Endothelial cell of umbilical vein (primary cell): Measurements from ENCODE around the gene CLRN1. TPM values are rescaled to one million over a fixed set of nuclear protein-coding genes. Genes with fewer than 3 reads are reported as not detected.

Experiments used
- BruUV-seq: library from RNA; stranded (reverse); fragments of 400-500 nt; replicated peaks from 2 replicates; lab custom pipeline; 2021; lab: Mats Ljungman, UMichigan
- CTCF ChIA-PET: fragments of 300-600, 350-600 bp; sonication (Branson Sonifier 250); formaldehyde crosslinking; loops from one replicate; lab custom pipeline; 2021; ENCODE audit warnings: antibody characterized with exemption, inconsistent platforms; lab: Charles Lee
- POLR2A ChIA-PET: fragments of 300-600, 350-600 bp; sonication (Branson Sonifier 250); formaldehyde crosslinking; loops from one replicate; lab custom pipeline; 2021; ENCODE audit warnings: antibody characterized with exemption, inconsistent platforms; lab: Charles Lee
- DNase-seq: peaks from one replicate; pipeline ENCODE4 v3.0.0-alpha.2; 2011; ENCODE audit warnings: low read depth, low spot score
- FAIRE-seq: peaks from 2 replicates; lab custom pipeline; 2011; peaks lifted over from hg19 to GRCh38; lab: Jason Lieb, UNC
- H2AFZ ChIP-seq: 2 replicates; pipeline ENCODE4 v1.6.0; 2012; ENCODE audit warnings: low read depth, low read length, control low read depth, inconsistent platforms
- H3K27ac ChIP-seq: 2 replicates; pipeline ENCODE4 v1.5.1; 2011; ENCODE audit warnings: low read depth, mild to moderate bottlenecking, control low read depth, low read length, moderate library complexity; ENCODE audit not compliant: insufficient read depth
- H3K27me3 ChIP-seq, 2 experiments: 2 replicates each; pipeline versions ENCODE4 v1.6.0 to v1.6.1; 2011; ENCODE audit warnings: low read length in 2 of 2, mixed read lengths in 1 of 2; ENCODE audit not compliant: control insufficient read depth in 2 of 2, insufficient read depth in 2 of 2
- H3K36me3 ChIP-seq, 2 experiments: 2 replicates in 1 of 2; 3 replicates in 1 of 2; pipeline ENCODE4 v1.5.1; 2011; ENCODE audit warnings: low read length in 2 of 2, mild to moderate bottlenecking in 1 of 2, moderate library complexity in 1 of 2; ENCODE audit not compliant: control insufficient read depth in 2 of 2, insufficient read depth in 2 of 2; ENCODE audit errors: extremely low read depth in 1 of 2
- H3K4me1 ChIP-seq: 3 replicates; pipeline ENCODE4 v1.5.1; 2011; ENCODE audit warnings: mild to moderate bottlenecking, low read length; ENCODE audit not compliant: control insufficient read depth, insufficient read depth; ENCODE audit errors: extremely low read depth
- H3K4me2 ChIP-seq: 2 replicates; pipeline ENCODE4 v1.6.1; 2011; ENCODE audit warnings: low read length, control low read depth, mixed read lengths; ENCODE audit not compliant: insufficient read depth
- H3K4me3 ChIP-seq, 3 experiments: fragments of 200-600 bp in 1 of 3; sonication (generic), shearing (Covaris generic) in 1 of 3; replicated peaks in 1 of 3; 2 replicates each; pipeline ENCODE4 v1.5.1; 2011 to 2016; ENCODE audit warnings: control low read depth in 3 of 3, low read length in 3 of 3, mild to moderate bottlenecking in 2 of 3, inconsistent platforms in 1 of 3, low read depth in 1 of 3, moderate library complexity in 1 of 3; ENCODE audit not compliant: insufficient read depth in 1 of 3
- H3K79me2 ChIP-seq: 2 replicates; pipeline ENCODE4 v1.6.0; 2012; ENCODE audit warnings: low read length, inconsistent platforms; ENCODE audit not compliant: control insufficient read depth, insufficient read depth
- H3K9ac ChIP-seq: replicated peaks from 2 replicates; pipeline ENCODE3; 2011; ENCODE audit warnings: low read length, control low read depth; ENCODE audit not compliant: insufficient read depth; ENCODE audit errors: extremely low read depth
- H3K9me1 ChIP-seq: replicated peaks from 3 replicates; pipeline ENCODE4 v1.6.0; 2011; ENCODE audit warnings: mild to moderate bottlenecking, low read length; ENCODE audit not compliant: control insufficient read depth, insufficient read depth; ENCODE audit errors: extremely low read depth
- H3K9me3 ChIP-seq: replicated peaks from 2 replicates; pipeline ENCODE4 v1.5.1; 2012; ENCODE audit warnings: low read length, inconsistent platforms; ENCODE audit not compliant: control insufficient read depth, insufficient read depth
- H4K20me1 ChIP-seq: replicated peaks from 2 replicates; pipeline ENCODE3; 2011; ENCODE audit warnings: mild to moderate bottlenecking, low read length; ENCODE audit not compliant: control insufficient read depth, insufficient read depth; ENCODE audit errors: extremely low read depth
- CTCF ChIP-seq, 2 donors: IDR thresholded peaks; 1 replicate in 1 of 2; 2 replicates in 1 of 2; pipeline ENCODE4 v1.5.1; 2011; ENCODE audit warnings: low read length in 2 of 2, mild to moderate bottlenecking in 2 of 2, moderate library complexity in 2 of 2, control low read depth in 1 of 2, inconsistent platforms in 1 of 2, low read depth in 1 of 2; ENCODE audit not compliant: insufficient read depth in 1 of 2; ENCODE audit errors: extremely low read depth in 1 of 2
- EZH2 ChIP-seq: IDR thresholded peaks from 2 replicates; pipeline ENCODE4 v1.6.1; 2012; ENCODE audit warnings: borderline replicate concordance, low read depth, mild to moderate bottlenecking, moderate library complexity, low read length, inconsistent platforms; ENCODE audit not compliant: severe bottlenecking
- FOS ChIP-seq: IDR thresholded peaks from 2 replicates; pipeline ENCODE4 v1.6.1; 2011; ENCODE audit warnings: mild to moderate bottlenecking, low read length, moderate library complexity, borderline replicate concordance; ENCODE audit not compliant: insufficient read depth
- GATA2 ChIP-seq: IDR thresholded peaks from 2 replicates; pipeline ENCODE4 v1.7.0; 2011; ENCODE audit warnings: low read depth, mild to moderate bottlenecking, moderate library complexity, mixed read lengths, low read length; ENCODE audit not compliant: insufficient read length, insufficient read depth
- JUN ChIP-seq: IDR thresholded peaks from 2 replicates; pipeline ENCODE4 v1.6.1; 2011; ENCODE audit warnings: borderline replicate concordance, low read depth; ENCODE audit not compliant: insufficient read length, insufficient read depth
- MYC ChIP-seq: IDR thresholded peaks from one replicate; pipeline ENCODE4 v1.6.1; 2011; ENCODE audit warnings: mild to moderate bottlenecking, low read depth, low read length
- POLR2A ChIP-seq: IDR thresholded peaks from 2 replicates; pipeline ENCODE4 v1.6.1; 2012; ENCODE audit warnings: low read depth, mild to moderate bottlenecking, control low read depth, low read length
- POLR2AphosphoS5 ChIP-seq: IDR thresholded peaks from 2 replicates; pipeline ENCODE4 v1.6.1; 2012; ENCODE audit warnings: low read depth, mild to moderate bottlenecking, control low read depth, low read length, moderate library complexity; ENCODE audit not compliant: insufficient read depth
- dilution Hi-C: fragments of 300-500 bp; cut with MboI; formaldehyde crosslinking; loops from one replicate; pipeline ENCODE4 v1.15.0; 2019; ENCODE audit warnings: low sequenced_read_pairs; ENCODE audit not compliant: extremely low pct_ligation_motif_present
- intact Hi-C: fragments of 100-400 bp; cut with micrococcal nuclease; formaldehyde crosslinking; loops from one replicate; pipeline ENCODE4 v1.10.0; 2022
- polyA plus RNA-seq, 4 experiments: library from polyadenylated mRNA; depleted of rRNA in 3 of 4; stranded (reverse) in 3 of 4; unstranded in 1 of 4; fragments of >200 nt; gene quantifications; 2 replicates each; pipeline versions ENCODE4 v1.2.1 to v1.2.3, GENCODE V29; 2011 to 2012; ENCODE audit warnings: missing spikeins in 1 of 4
- total RNA-seq: library from RNA; stranded (reverse); gene quantifications from 2 replicates; pipeline ENCODE4 v1.2.3, GENCODE V29; 2021
- TF ChIP-seq, protein P1 (sequence below): IDR thresholded peaks from 2 replicates; pipeline ENCODE4 v1.6.1; 2011; ENCODE audit not compliant: insufficient read depth, insufficient read length

CLRN1 gene
- total and polyA plus RNA-seq, 2 donors (not counting 3 experiments of a cell fraction or from before 2014, with no cell fraction given) = not detected

- no peaks in the 10 kb centered on the region for H4K20me1 ChIP-seq
- CTCF ChIA-PET = no interaction called here
- no peaks in the 10 kb centered on the region for H3K9me1 ChIP-seq
- dilution Hi-C loops = no loop called here
- BruUV-seq = no TSS peak
- H3K4me2 ChIP-seq = no peak overlapping the region
- no peak overlapping the region for H3K27ac ChIP-seq
- no peak overlapping the region for H3K9ac ChIP-seq
- POLR2A ChIA-PET = no interaction called here
- H3K79me2 ChIP-seq = no peaks in the 10 kb centered on the region
- intact Hi-C loops = no loop called here
- H3K27me3 ChIP-seq = peaks cover 2 to 13% of the 10 kb centered on the region in 2 experiments
- peaks cover 2% of the 10 kb centered on the region for H3K4me1 ChIP-seq
- no peak for DNase-seq
- H3K36me3 ChIP-seq = no peaks in the 10 kb centered on the region
- FAIRE-seq = no peak
- TF ChIP-seq, protein P1, sequence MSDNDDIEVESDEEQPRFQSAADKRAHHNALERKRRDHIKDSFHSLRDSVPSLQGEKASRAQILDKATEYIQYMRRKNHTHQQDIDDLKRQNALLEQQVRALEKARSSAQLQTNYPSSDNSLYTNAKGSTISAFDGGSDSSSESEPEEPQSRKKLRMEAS = no peak
- TF ChIP-seq POLR2A (no peak), JUN (no peak), POLR2AphosphoS5 (no peak), FOS (no peak), MYC (no peak), GATA2 (no peak), CTCF (IDR thresholded peaks at IDR 0.05; ENCODE audit: extremely low read depth in 1 of 2, insufficient read depth in 1 of 2, low read depth in 1 of 2, low read length in 2 of 2) (no peak), EZH2 (no peak)
- H3K4me3 ChIP-seq = no peak overlapping the region
- H2AFZ ChIP-seq = no peak overlapping the region
- H3K9me3 ChIP-seq = no peaks in the 10 kb centered on the region
These were observed 3.5 kb upstream of the CLRN1 start for GRCh38 chr3:150975992-150976368.
